Ovary (tissue), 3 donors: ENCODE data around the gene PFN2.

Experiments used
- CTCF ChIP-seq, 3 donors: fragments of 450-650 bp in 2 of 3; fragments of 200-600 bp in 1 of 3; IDR thresholded peaks; one replicate each; pipeline versions ENCODE4 v1.5.1 to v1.8.0; 2016 to 2022; ENCODE audit warnings: antibody characterized with exemption in 3 of 3, mild to moderate bottlenecking in 1 of 3
- EP300 ChIP-seq: sonication (generic); formaldehyde crosslinking; IDR thresholded peaks from one replicate; pipeline ENCODE4 v1.6.1; 2017; ENCODE audit warnings: antibody characterized with exemption
- POLR2A ChIP-seq: fragments of 450-650 bp; IDR thresholded peaks from one replicate; pipeline ENCODE4 v1.6.1; 2017; ENCODE audit warnings: antibody characterized with exemption, mild to moderate bottlenecking, moderate library complexity
- donor health status: DM: no; HTN: no; CAD: no.

DNA sequence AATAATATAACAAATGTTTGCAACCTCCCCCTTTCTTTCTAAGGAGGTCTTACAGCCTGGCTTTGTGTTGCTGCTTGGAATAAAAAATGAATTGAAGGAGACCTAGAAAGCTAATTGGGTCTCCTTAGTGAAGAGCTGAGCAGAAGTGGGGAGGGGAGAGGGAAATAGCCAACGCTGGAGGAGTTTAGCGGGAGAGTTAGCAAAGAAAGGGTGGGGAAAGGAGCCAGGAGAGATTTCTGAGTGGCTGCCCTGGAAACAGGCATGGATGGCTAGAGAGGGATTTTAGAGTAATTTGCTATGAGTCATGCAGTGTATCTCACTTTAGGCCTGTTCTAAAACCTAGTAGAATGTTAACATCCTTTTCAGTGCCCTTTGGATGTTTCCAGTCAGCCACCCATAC is 45.2 kb upstream of the PFN2 start:
- TF ChIP-seq CTCF (IDR thresholded peaks at IDR 0.05) (no peak), POLR2A (no peak), EP300 (no peak)
